22Rv1 (cell line): ENCODE data around the gene UBE2D3.

ENCODE experiments used
- H3K27ac ChIP-seq: fragments of 450-650 bp; 2 replicates; pipeline ENCODE4 v1.5.1; 2017
- ZFX ChIP-seq: fragments of 450-650 bp; IDR thresholded peaks from 2 replicates; pipeline ENCODE4 v1.6.1; 2017; ENCODE audit warnings: antibody characterized with exemption, borderline replicate concordance
- TF ChIP-seq, protein P1 (sequence below): fragments of 450-650 bp; IDR thresholded peaks from 2 replicates; pipeline ENCODE4 v1.5.1; 2017; ENCODE audit warnings: mild to moderate bottlenecking

The UBE2D3 gene

DNA sequence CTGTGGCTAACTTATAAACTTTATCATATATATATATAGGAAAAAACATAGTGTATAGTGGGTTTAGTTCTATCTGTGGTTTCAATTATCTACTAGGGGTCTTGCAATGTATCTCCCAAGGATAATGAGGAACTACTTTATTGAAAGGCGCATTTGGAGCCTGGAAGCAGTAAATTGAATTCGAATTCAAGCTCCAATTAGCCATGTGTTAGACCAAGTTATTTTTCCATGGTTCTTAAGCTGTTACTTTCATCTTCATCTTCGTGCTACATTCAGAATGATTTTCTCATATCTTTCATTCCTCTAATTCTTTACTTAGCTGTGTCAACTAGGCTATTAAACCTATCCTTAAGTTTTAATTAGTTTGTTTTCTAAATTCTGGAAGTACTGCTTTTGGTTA lies 39.4 kb downstream of the UBE2D3 start:
- no peak overlapping the region for H3K27ac ChIP-seq
- no peak for TF ChIP-seq ZFX
- TF ChIP-seq, protein P1, sequence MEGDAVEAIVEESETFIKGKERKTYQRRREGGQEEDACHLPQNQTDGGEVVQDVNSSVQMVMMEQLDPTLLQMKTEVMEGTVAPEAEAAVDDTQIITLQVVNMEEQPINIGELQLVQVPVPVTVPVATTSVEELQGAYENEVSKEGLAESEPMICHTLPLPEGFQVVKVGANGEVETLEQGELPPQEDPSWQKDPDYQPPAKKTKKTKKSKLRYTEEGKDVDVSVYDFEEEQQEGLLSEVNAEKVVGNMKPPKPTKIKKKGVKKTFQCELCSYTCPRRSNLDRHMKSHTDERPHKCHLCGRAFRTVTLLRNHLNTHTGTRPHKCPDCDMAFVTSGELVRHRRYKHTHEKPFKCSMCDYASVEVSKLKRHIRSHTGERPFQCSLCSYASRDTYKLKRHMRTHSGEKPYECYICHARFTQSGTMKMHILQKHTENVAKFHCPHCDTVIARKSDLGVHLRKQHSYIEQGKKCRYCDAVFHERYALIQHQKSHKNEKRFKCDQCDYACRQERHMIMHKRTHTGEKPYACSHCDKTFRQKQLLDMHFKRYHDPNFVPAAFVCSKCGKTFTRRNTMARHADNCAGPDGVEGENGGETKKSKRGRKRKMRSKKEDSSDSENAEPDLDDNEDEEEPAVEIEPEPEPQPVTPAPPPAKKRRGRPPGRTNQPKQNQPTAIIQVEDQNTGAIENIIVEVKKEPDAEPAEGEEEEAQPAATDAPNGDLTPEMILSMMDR = no peak

DNA sequence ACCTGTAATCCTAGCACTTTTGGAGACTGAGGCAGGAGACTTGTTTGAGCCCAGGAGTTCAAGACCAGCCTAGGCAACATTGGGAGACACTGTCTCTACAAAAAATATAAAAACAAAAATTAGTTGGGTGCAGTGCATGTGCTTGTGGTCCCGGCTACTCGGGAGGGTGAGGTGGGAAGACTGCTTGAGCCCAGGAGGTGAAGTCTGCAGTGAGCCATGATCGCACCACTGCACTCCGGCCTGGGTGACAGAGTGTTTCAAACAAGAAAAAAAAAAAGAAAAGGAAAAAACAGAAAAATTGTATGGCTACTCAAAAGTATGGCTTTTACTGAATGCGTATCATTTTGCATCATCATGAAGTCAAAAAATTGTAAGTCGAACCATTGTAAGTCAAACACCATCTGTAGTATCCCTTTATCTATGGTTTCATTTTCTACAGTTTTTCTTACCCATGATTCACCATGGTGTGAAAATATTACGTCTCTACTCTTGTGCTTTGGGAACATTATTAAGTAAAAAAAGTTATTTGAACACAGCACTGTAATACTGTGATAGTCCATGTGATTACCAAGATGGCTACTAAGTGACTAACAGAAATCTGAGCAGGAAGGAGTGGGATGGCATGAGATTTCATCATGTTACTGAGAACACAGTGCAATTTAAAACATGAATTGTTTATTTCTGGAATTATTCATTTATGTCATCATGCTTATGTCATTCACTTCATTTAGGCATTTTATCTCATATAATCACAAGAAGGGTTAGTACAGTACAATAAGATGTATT lies 40.1 kb downstream of the UBE2D3 start:
- no peak overlapping the region for H3K27ac ChIP-seq
- TF ChIP-seq, protein P1 = no peak
- TF ChIP-seq ZFX = no peak

DNA sequence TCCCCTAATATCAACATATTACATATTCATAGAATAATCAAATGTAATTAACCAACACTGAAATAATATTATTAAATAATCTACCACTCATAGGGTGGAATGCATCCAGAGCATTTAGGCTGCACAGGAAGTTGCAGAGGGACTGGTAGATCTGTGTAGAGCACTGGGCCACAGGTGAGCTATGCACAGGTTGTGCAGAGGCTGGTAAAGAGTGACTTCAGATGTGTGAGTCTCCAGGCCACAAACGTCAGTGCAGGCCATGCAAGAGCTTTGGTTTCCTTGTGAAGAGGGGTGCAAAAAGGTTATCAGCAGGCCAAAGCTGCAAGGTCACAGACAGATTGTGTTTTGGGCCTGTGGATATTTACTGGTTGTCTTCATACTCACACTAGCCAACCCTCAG lies 41.1 kb downstream of the UBE2D3 start:
- TF ChIP-seq ZFX = no peak
- H3K27ac ChIP-seq = no peak overlapping the region

DNA sequence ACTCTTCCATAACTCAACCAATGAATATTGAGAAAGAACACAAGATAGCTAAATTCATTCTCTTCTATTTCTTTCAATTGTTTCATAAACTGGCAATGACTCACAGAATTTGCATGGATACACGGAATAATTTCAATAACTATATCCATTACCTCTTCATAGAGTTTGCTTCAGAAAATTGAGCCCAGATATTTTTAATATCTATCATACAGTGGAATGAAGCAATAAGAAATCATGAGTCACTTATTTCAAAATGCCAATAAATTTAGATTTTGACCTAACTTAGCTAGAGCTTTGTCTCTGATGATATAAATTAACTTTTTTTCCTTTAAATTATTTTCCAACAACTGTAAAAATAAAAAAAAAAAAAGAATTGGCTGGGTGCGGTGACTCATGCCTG lies 44.3 kb downstream of the UBE2D3 start:
- H3K27ac ChIP-seq = no peak overlapping the region
- TF ChIP-seq, protein P1 = no peak
- TF ChIP-seq ZFX = no peak

DNA sequence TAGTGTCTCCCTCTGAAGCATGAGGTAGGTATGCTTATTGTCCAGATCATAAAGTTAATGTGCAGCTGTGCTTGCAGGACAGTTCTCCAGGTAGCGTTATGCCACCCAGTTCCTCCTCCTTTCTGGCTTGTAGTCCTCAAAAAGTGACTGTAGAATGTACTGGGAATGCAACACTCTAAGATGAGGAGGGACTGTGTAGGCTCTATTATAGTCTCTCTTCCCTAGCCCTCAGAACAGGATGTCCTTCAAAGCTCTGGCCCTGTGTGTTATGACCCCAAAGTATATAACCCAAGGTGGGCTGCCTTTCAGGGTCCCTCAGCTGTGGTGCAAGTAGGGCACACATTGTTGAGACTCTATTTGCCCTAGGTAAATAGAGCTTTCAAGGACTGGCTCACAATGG lies 45.8 kb downstream of the UBE2D3 start:
- no peak overlapping the region for H3K27ac ChIP-seq
- TF ChIP-seq ZFX = no peak
- TF ChIP-seq, protein P1 = no peak

DNA sequence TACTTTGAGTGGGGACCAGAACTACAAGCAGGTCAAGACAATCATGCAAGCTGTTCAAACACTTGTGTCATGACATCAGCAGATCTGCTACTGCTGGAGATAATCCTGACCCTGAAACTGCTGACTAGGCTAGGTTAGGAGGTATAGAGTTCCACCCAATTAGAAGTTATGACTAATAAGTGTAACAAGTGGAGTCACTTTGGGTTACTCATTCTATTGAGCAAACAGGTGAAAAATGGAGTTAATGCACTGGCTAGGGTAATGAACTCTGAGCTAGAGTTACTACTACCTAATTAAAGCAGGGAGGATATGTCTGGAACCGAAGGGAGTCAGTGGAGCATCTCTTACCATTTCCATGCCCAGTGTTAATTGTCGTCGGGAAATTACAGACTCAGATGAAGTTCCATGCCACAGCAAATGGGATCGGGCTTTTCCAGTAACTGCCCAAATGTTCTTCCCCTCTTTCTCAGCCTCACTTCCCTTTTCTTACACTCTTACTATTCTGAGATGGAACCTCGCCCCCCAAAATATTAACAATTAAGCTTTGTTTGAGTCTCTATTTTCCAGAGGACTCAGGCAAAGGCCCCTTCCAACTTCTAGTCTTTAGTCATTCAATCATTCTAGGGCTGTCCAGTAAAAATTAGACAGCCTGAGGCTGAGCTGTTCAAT lies 46.7 kb downstream of the UBE2D3 start:
- no peak for TF ChIP-seq ZFX
- TF ChIP-seq, protein P1 = no peak
- H3K27ac ChIP-seq = no peak overlapping the region

DNA sequence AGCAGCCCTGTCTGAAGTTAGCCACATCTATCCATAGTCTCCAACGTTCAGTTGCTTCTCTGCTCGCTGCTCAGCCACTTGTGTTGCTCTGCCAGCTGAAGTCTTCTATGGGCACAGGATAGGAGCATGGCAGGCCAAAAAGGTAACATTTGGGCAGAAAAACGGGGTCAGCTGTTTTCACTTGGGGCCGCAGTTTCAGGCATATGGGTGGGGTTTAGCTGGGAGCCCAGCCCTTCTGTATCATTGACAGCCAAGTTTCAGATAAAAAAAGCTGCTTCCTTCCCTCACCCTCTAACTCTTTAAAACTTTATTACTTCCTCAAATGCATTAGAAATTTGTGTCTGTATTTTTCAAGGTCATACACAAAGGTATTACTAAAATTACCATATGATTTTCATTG lies 48.1 kb downstream of the UBE2D3 start:
- H3K27ac ChIP-seq = no peak overlapping the region
- no peak for TF ChIP-seq ZFX
- TF ChIP-seq, protein P1 = no peak
